Astrocyte of the hippocampus (primary cell): ENCODE results near the gene DUSP6.

Experiments
- DNase-seq: peaks from one replicate; pipeline ENCODE4 v3.0.0; 2011; ENCODE audit warnings: low read depth, low spot score

The DUSP6 gene

DNA sequence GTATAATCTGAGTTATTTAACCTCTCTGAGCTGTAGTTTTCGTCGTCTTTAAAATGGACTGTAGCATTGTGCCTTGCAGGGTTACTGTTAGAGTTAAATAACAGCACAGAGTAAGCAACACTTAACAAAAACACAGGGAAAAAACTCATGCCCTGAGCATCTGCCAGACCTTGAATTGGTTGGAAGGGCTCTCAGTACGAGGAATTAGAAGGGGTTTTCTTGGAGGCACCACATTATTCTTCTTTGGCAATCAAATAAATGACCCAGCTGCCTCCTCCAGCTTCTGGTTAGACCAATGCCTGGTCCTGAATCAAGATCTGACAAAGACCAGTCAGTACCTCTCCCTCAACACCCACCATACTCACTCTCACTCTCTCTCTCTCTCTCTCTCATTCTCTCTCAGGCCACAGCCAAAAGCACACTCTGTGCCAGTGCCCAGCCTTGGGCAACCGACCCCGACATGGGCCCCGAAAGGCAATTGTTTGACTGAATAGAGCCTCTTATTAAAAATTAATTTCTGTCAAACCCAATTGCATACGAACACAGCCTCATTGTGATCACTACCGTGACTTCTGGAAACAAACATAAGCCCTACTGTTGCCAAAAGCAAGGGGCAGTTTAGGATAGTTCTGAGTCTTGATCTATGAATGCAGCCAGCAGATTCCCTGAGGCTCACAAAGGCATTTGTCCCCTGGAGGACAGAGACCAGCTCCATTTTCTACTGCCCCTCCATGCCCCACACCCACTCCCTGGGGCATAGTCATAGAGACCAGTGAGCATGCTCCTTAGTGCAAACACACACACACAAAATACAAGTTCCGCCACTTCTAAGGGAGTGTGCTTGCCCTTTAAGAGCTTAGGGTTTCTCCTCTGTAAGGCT, 23.9 kb downstream of the DUSP6 start:
- DNase-seq, result no peak

DNA sequence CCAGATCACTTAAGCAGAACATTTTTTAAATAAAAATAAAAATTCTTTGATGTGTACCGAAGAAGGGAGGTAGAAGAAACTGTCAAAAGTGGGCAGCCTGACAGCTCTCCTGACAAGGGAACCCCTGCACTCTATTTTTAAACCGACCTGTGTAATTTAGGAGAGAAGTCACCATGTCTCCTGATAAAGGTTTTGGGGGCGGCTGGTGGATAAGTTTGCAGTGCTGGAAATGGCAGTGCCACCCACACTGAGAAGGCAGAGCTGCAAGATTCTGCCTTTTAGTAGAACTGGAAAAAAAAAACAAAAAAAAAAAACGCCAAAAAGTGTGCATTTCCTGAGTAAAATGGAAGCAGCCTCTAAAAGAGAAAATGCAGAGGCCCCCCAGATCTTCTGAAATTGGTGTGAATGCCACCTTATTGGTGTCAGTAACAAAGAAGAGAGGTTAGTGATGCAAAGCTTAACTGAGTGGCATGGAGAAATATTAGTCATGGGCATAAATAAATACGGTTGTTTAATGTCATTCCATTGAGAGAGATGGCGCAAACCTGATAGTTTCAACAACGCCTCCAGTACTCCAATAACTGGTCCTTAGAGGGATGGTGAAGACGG, 24.7 kb downstream of the DUSP6 start:
- DNase-seq, result no peak

DNA sequence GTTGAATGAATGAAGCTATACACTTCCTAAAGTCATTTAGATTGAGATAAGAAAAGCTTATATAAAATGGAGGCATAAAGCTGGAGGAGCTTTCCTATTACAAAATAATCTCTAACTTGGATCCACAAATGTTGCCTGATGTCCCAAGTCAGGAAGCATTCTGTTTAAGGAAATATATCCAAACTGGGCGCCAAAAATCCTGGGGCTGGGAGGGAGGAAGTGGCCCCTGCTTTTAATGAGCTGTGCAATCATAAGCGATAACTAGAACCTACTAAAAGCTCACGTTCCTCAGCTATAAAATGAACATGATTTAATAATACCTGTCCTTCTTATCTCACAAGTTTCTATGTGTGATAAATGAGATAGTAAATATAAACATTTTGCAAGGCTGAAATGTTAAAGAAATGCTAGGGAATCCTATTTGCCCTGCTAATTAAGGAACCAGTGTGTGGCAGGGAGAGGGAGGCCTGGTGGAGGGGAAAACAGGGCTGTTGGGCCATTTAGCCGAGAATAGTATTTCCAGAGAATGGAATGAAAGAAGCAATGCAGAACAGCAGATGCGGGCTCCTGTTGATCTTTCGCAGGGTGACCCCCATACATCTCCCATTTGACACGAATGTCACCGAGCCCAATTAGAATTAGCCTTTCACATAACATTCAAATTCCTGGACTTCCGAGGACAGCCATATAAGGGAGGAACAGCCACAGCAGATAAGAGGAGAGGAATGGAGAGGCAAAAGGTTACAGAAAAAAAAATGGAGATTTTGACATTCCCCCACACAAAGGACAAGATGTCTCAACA, 25.9 kb downstream of the DUSP6 start:
- no peak for DNase-seq

DNA sequence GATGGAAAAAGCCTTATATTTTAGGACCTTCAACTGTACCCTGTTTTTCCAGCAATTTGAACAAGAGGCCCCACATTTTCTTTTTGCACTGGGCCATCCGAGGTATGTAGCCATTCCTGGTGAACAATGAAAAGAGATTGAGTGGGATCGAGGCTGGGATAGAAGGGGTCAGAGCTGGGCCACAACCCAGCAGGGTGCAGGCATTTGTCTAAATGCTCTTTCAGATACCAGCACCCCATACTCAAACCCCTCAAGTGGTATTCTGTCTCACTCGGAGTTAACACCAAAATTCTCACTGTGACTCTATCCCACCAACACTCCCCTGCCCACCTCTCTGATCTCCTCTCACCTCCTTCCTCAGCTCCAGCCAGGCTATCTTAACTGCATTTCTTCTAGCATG, 26.8 kb downstream of the DUSP6 start:
- DNase-seq, result no peak

DNA sequence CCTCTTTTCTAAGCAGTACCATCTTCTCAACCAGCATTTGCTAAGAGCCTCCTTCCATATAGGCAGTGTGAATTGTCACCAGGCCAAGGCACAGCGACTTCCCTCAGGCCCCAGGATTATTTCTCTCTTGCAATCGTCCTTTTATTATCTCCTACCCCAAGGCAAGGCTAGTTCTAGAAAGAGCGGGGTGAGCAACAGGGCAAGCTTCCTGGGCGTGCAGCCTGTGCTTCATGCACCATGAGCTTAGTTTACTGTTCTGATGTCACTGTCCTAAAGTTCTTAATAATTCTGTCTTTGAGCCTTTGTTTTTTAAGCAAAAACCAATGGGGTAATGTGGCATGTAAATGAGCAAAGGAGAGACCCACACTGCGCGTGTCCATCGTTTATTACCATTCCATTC, 27.9 kb downstream of the DUSP6 start:
- DNase-seq, result no peak

DNA sequence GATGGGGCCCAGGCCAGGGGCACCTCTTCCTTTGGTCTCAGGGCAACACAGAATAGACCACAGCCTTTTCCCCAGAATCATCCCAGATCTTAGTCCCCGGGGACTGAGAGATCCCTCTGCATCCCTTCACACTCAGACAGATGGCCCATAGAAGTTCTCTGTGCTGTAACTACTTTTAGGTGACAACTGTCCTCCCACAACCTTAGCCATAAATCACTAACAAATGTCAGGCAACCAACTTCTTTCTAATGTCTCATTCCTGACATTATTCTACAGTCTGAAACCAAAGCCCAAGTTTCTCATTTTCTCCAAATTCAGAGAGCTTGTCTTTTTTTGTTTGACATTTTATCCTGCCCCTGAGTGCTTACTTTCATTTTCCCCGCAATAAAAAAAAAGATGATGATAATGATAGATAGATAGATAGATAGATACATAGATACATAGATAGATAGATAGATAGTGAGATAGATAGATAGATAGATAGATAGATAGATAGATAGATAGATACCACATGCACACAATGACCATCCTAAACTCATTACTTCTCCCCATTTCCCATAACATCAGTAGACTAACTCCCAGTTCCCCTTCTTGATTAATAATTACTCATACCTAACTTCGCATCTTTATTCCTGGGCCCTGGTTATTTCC, 28.6 kb downstream of the DUSP6 start:
- DNase-seq, result no peak

DNA sequence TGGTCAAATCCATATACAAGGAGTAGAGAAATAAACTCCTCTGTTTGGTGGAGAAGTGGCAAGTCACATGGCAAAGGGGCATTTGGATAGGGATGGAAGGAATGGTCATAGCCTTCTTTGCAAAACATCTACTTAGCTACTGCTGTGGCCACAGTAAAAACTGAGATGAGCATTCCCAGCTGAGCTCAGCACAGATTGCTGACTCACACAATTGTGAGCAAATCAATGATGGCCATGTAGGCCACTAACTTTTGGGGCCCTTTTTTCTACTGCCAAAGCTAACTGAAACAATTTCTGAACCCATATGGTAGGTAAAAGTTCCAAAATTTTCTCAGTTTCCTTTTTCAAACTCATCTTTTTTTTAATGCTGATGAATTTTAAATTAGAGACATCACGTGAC, 31.6 kb downstream of the DUSP6 start:
- no peak for DNase-seq

DNA sequence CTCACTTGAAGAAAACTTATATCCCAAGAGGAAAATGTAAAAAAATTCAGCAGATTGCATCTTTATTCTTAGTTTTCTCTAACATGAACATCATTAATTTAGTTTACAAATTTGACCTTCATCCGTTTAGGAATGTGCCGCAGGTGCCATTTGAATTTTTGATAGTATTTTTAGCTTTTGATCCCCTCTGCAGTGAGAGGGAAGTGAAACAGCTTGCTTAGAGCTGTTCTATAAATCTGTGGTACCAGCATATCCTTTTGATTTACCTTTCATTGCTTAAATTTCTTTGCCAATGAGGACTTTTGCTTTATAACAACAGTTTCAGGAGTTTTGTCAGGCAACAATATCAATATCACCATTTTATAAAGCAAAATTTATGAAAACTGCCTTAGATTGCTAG, 32.7 kb downstream of the DUSP6 start:
- DNase-seq, result no peak

DNA sequence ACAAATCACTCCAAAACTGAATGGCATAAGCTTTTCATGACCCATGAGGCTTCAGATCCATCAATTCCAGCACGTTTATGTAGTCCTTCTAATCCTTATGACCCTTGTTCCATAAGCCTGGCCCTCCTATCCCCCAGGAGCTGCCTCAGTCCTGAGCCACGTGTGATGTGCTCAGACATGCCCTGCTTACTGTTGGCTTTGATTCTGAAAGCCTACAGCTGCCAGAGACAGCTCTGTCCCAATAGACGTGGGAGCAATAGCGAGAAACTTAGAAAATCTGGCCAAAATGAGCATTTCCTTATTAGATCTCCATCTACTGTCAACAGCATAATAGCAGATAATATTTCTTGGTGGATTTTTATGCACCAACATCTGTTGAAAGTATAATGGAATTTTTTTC, 33.2 kb downstream of the DUSP6 start:
- no peak for DNase-seq

DNA sequence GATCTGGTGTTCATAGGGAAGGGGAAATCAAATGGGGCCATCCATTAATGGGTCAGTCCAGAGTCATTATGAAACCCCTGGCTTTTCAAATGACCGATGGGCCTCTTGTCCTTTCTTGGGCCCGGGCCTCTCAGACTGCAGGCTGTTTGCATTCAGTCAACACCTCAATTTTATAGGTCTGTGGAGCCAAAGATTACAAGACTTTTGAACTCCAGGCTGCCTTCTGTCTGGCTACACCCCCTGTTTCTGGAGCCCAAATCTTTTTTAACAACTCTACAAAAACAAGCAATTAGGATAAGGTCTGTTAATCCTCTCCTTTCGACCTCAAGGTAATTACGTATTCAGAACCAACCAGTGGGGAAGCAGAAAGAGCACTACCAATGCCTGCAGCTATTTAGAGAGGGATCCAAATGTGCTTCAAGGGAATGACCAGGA, 35.6 kb downstream of the DUSP6 start:
- peak; percentile 10 for DNase-seq

DNA sequence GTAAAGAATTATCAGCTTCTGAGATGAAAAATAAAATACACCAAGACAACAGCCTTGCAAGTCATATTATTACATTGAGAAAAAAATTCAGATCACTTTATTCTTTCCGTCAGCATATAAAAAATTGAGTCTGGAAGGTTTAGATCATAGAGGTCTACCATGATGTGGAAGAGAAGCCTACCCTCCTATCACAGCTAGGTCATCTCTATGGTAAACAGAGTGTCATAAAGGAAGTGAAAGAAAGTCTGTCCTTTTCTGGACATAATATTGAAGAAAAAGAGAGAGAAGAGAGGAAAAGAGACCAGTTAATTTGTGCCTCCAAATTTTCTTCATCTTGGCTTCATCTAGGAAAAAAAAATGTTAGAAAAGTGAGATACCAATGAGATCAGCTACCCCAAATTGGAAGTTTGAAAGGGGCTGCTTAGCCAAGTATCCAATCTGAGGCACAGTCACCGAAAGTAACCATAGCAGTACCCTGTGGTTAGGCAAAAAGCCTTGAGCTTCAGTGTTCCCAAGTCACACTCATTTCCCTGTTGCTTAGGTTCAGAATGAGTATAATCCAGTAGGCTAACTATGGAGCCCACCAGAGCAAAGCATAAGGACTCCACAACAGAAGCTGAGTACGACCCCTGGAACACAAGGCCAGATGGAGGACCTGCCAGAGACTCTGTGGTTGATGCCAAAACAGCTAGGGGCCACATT, 38.1 kb downstream of the DUSP6 start:
- DNase-seq, result no peak

DNA sequence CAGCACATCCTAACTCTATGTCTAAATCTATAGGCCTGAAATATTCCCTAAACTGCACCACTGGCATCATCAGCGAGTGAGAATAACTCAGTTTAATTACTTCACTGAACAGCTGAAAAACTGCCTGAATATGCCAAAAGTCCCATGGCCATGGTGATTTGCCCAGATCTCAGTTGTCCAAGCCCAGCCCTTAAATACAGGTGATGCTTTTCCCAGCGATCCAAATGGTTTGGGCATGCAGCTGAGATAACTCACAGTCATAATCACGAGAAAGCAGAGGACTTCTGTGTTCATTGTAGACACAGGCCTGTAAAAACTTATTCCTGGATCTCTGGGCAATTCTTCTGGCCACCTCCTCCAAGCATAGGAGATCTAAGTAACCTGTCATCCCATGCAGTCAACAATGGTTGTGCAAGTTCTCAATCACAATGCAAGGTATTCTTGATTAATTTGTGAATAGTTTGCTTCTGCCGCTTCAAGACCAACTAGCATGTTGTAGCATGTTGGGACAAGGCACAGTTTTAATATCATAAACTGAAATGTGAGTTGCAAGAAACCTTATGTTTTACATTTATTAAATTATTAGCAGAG, 40.5 kb downstream of the DUSP6 start:
- DNase-seq, result no peak

DNA sequence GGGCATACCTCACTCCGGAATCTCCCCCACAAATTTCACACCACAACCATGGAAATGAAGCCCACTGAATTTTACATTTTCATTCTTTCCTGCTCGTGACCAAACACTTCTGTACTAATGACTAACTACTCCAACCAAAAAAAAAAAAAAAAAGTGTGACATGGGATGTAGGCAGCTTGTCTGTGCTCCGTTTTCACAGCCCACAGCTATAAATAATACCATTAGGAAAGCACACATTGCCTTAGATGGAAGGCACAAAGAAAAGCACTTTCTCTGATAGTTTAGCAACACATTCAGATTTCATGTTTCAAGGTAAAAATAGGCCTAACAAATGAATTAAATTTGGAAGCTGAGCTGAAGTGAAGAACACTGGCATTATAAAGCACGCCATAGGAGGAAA, 42.5 kb downstream of the DUSP6 start:
- DNase-seq, result no peak

DNA sequence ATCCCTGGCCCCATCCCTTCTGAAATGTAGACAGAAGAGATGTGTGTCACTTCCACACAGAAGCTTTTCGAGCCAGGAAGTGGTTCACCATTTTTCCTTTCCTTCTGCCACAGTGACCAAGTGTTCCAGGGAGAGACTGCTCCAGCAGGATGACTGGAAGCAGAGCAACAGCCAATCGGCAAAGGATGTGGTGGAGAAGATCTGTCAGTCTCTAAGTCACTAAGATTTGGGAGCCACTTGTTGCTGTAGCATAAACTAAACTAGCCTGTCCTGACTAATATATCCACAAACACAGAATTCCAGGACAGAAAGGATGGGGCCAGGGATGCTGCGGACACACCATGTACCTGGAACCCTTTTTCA, 42.9 kb downstream of the DUSP6 start:
- DNase-seq, result peak; percentile 13

DNA sequence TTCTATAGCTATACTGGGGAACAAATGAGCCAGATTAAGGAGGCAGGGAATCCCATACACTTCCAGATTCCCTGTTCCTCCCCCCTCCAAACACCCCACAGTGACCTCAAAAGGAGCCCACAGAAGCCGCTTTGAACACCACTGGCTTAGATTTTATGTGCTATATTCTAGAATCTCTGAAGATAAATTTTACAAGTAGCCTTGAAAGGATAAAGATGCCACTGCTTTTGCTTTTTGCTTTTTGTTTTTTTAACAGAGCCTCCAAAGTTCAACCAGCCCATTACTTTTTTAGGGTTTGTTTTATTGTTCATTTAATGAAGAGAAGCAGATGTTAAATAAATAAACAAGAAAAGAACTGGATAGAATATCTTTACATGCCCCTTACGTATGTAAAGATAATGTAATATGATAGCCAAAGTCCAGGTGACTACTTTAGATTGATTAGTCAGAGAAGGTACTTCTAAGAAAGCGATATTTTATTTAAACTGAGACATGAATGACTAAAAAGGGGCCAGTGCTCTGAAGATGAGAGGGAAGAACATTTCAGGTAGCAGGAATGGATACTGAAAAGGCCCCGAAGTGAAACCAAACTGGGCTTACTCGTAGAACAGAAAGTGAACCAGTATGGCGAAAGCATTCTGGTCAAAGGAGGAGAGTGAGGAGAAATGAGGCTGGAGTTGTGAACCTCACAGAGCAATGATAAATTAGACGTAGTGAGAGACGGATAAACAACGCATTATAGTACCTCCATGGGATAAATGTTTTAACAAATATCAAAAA, 44.6 kb downstream of the DUSP6 start:
- no peak for DNase-seq

DNA sequence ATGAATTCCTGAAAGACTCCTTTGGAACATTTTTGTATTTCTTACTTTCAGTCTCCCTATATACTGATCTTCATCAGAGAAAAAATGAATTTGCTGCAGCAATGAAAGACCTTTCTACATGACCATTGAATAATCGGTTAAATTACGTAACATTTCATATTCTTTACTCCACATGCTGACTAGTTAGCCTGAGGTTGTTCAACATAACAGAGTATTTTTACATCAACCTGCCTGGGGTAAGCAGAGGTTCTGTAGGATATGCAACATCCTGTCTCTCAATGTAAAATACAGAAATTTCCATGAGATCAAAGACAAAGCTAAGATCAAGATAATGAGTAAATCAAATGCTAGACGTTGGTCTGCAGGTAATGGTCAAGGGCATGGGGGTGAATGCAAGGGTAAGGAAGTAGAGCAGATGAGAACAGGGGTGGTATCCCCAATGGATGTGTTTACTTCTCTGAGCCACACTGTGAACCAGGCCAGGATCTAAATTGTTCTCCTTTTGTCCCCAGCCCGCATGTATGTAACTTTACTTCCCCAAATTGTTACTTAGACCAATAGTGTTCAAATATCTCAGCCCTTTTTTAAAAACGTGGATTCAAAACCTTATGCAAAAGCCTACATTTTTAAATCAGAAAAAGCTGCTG, 45.4 kb downstream of the DUSP6 start:
- DNase-seq, result no peak

DNA sequence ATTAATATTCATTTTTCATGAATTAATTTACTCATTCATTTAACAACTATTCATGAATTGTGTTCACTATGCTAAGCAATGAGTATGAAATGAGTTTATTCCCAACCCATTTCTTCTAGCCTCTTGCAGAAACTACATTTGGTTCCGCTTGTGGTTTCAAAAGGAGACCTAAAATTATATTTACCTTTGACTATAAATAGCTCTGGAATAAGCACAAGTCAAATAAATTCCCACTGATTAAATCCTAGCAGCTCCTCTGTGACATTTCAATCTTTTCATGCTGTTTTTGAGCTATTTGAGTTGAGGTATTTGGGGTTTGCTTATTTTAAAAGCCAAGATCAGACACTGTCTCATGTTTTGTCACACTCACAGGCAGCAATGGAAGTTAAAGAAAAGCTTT, 46.9 kb downstream of the DUSP6 start:
- DNase-seq, result no peak

DNA sequence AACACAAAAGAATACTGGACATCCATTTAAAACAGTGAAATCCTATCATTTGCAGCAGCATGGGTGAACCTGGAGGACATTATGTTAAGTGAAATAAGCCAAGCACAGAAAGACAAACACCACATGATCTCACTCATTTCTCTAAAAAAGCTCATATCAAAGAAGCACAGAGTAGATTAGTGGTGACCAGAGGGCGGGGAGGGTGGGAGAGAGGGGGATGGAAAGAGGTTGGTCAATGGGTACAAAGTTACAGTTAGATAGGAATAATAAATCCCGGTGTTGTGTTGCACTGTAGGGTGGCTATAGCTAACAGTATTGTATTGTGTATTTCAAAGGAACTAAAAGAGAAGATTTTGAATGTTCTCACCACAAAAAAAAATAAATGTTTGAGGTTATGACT, 52.4 kb downstream of the DUSP6 start:
- no peak for DNase-seq

DNA sequence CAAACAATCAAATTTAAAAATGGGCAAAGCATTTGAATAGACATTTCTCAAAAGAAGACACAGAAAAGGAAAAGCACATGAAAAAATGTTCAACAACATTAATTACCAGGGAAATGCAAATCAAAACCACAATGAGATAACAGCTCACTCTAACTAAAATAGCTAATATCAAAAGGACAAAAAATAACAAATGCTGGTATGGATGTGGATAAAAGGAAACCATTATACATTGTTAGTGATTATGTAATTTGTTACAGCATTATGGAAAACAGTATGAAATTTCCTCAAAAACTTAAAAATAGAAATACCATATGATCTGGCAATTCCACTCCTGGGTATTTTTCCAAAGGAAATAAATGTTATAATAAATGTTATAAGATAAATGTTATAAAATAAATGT, 52.9 kb downstream of the DUSP6 start:
- DNase-seq, result no peak
